B cell (primary cell): ENCODE results near the gene PLCE1.

ENCODE experiments used
- EZH2 ChIP-seq: IDR thresholded peaks from 2 replicates; pipeline ENCODE4 v1.6.1; 2012; ENCODE audit warnings: borderline replicate concordance, low read depth, mild to moderate bottlenecking, moderate library complexity, low read length; ENCODE audit not compliant: insufficient read depth, poor library complexity, severe bottlenecking
- TF ChIP-seq, protein P1 (sequence below): fragments of 200-600 bp; IDR thresholded peaks from one replicate; pipeline ENCODE4 v1.8.0; 2022; ENCODE audit warnings: antibody characterized with exemption, mild to moderate bottlenecking

DNA sequence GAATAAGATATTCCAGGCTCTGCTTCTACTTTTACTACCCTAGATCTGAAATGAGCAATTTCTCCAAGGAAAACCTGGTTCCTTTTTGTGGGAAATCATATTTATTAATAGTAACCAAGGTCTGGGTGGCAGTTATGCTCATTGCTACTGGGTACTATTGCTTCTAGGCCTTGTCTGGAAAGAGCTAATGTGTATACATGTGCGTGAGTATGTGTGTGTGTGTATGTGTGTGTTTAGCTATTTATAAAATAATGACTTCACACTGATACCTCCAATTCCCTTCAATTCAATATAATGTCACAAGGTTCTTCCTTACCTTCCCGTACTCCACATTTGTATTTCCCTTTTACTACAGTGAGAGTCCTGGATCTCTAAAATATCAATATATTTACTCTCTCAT, 26.0 kb upstream of the PLCE1 start:
- TF ChIP-seq, protein P1, sequence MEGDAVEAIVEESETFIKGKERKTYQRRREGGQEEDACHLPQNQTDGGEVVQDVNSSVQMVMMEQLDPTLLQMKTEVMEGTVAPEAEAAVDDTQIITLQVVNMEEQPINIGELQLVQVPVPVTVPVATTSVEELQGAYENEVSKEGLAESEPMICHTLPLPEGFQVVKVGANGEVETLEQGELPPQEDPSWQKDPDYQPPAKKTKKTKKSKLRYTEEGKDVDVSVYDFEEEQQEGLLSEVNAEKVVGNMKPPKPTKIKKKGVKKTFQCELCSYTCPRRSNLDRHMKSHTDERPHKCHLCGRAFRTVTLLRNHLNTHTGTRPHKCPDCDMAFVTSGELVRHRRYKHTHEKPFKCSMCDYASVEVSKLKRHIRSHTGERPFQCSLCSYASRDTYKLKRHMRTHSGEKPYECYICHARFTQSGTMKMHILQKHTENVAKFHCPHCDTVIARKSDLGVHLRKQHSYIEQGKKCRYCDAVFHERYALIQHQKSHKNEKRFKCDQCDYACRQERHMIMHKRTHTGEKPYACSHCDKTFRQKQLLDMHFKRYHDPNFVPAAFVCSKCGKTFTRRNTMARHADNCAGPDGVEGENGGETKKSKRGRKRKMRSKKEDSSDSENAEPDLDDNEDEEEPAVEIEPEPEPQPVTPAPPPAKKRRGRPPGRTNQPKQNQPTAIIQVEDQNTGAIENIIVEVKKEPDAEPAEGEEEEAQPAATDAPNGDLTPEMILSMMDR: no peak
- no peak for TF ChIP-seq EZH2
